K562 (cell line): ENCODE measurements around the gene SLC5A6. TPM values are rescaled to one million over a fixed set of nuclear protein-coding genes. Genes with fewer than 3 reads are reported as not detected.

Experiments
- ARID3B ChIP-seq: fragments of 250-450 bp; sonication (Bioruptor Pico); IDR thresholded peaks from 2 replicates; pipeline ENCODE4 v1.4.0; 2020; ENCODE audit warnings: borderline replicate concordance
- CBX1 ChIP-seq: sonication (generic); IDR thresholded peaks from 2 replicates; pipeline ENCODE4 v1.6.1; 2016; ENCODE audit warnings: antibody characterized with exemption, low read depth, mild to moderate bottlenecking
- E4F1 ChIP-seq: fragments of 250-450 bp; sonication (Bioruptor Pico); IDR thresholded peaks from 2 replicates; pipeline ENCODE4 v1.5.0; 2021; ENCODE audit warnings: mild to moderate bottlenecking, borderline replicate concordance
- GTF2B ChIP-seq: IDR thresholded peaks from 2 replicates; pipeline ENCODE4 v1.6.1; 2011; ENCODE audit not compliant: insufficient read length; ENCODE audit errors: extremely low read depth
- HCFC1 ChIP-seq: IDR thresholded peaks from 2 replicates; pipeline ENCODE4 v1.6.1; 2012; ENCODE audit warnings: low read depth, low read length, improper control_type of control experiment
- KAT8 ChIP-seq: fragments of 450-650 bp; IDR thresholded peaks from 2 replicates; pipeline ENCODE4 v1.6.1; 2016; ENCODE audit warnings: low read depth, mild to moderate bottlenecking
- MLX ChIP-seq, 2 experiments: fragments of 450-650 bp in 1 of 2; sonication (generic) in 1 of 2; formaldehyde crosslinking; conservative IDR thresholded peaks; 2 replicates each; pipeline versions ENCODE4 v1.4.0 to v1.8.1; 2020 to 2022; ENCODE audit warnings: mild to moderate bottlenecking in 1 of 2, missing genetic modification reagents in 1 of 2
- MXI1 ChIP-seq: IDR thresholded peaks from 2 replicates; pipeline ENCODE4 v1.6.1; 2011; ENCODE audit warnings: low read depth, mild to moderate bottlenecking, improper control_type of control experiment, low read length
- MYNN ChIP-seq, 2 experiments: sonication (generic); formaldehyde crosslinking in 1 of 2; IDR thresholded peaks; 2 replicates each; pipeline versions ENCODE4 v1.5.0 to v1.6.1; 2016 to 2020; ENCODE audit warnings: antibody characterized with exemption in 1 of 2, missing genetic modification reagents in 1 of 2
- PHB2 ChIP-seq: fragments of 450-650 bp; IDR thresholded peaks from 2 replicates; pipeline ENCODE4 v1.6.1; 2017; ENCODE audit warnings: low read depth
- RBFOX2 ChIP-seq: fragments of 200-400 bp; formaldehyde crosslinking; IDR thresholded peaks from 2 replicates; pipeline ENCODE4 v1.6.1; 2017; ENCODE audit warnings: low read depth, mild to moderate bottlenecking, low read length, moderate library complexity
- RBM25 ChIP-seq: fragments of 200-400 bp; formaldehyde crosslinking; IDR thresholded peaks from 2 replicates; pipeline ENCODE4 v1.6.1; 2018; ENCODE audit warnings: low read length, low read depth, moderate library complexity; ENCODE audit not compliant: severe bottlenecking
- ZBED1 ChIP-seq: IDR thresholded peaks from 2 replicates; pipeline ENCODE4 v1.6.1; 2014
- ZBTB33 ChIP-seq: sonication (generic); formaldehyde crosslinking; IDR thresholded peaks from 2 replicates; pipeline ENCODE4 v1.8.1; 2023; ENCODE audit warnings: mild to moderate bottlenecking, missing genetic modification reagents
- ZFP91 ChIP-seq: sonication (generic); formaldehyde crosslinking; IDR thresholded peaks from 2 replicates; pipeline ENCODE4 v1.8.0; 2022; ENCODE audit warnings: mild to moderate bottlenecking, missing genetic modification reagents
- ZNF282 ChIP-seq: sonication (generic); formaldehyde crosslinking; IDR thresholded peaks from 2 replicates; pipeline ENCODE4 v1.8.1; 2023; ENCODE audit warnings: missing genetic modification reagents
- ZNF785 ChIP-seq: fragments of 250-450 bp; sonication (Bioruptor Pico); IDR thresholded peaks from 2 replicates; pipeline ENCODE4 v1.4.0; 2020; ENCODE audit warnings: mild to moderate bottlenecking
- polyA plus RNA-seq, 8 experiments: library from polyadenylated mRNA; depleted of rRNA in 4 of 8; stranded (reverse) in 5 of 8; unstranded in 3 of 8; fragments of >200 nt; fragmentation: Nextera tagmentation in 2 of 8; fragmentation: Illumina TruSeq in 1 of 8; extraction: Ambion mirVana in 2 of 8; extraction: Trizol in 1 of 8; gene quantifications; 2 replicates each; pipeline versions ENCODE4 v1.2.1 to v1.2.3, GENCODE V29; 2011 to 2014; ENCODE audit warnings: inconsistent platforms in 1 of 8, missing spikeins in 1 of 8
- total RNA-seq, 7 experiments: library from RNA; depleted of rRNA in 6 of 7; stranded (reverse); fragments of >200 nt in 6 of 7; fragmentation: Illumina TruSeq in 2 of 7; extraction: Trizol in 2 of 7; gene quantifications; 2 replicates each; pipeline versions ENCODE4 v1.2.1 to v1.2.3, GENCODE V29; 2011 to 2021; ENCODE audit warnings: low replicate concordance in 1 of 7

The SLC5A6 gene
- total and polyA plus RNA-seq, 9 of the 15 experiments (the other 6 are each of a cell fraction or from before 2014, with no cell fraction given): 32.6 to 137 (median 107) TPM

- TF ChIP-seq ZNF282 (CRISPR knock-in tag) (peak; percentile 89; the same call in 1 of the 2 replicates), ZBTB33 (CRISPR knock-in tag) (no peak; the same call in none of the 2 replicates), PHB2 (no peak), RBM25 (no peak), MLX (CRISPR knock-in tag; conservative IDR thresholded peaks at IDR 0.05) (no peak), GTF2B (no peak), ZBED1 (no peak), RBFOX2 (peak; percentile 95), ZNF785 (no peak), ARID3B (no peak), KAT8 (no peak), MXI1 (peak; percentile 95), ZFP91 (CRISPR knock-in tag) (peak; percentile 61; the same call in 1 of the 2 replicates), E4F1 (CRISPR knock-in tag) (peak; percentile 83; the same call in 1 of the 2 replicates), MYNN (IDR thresholded peaks at IDR 0.05) (no peak; the same call in 1 of the 2 replicates), MYNN (CRISPR knock-in tag; IDR thresholded peaks at IDR 0.05) (no peak), HCFC1 (peak; percentile 64), CBX1 (no peak)
These were observed 5.4 kb upstream of the SLC5A6 start, which contains the start of gene CAD (continued) for GRCh38 chr2:27217173-27218121.
